Breast epithelium (tissue), 4 donors: Measurements from ENCODE around the gene ARHGDIA. TPM values are rescaled to one million over a fixed set of nuclear protein-coding genes. Genes with fewer than 3 reads are reported as not detected.
"Not testable (repeated sequence)": the region's sequence is repeated elsewhere in the genome, so short reads cannot be mapped to it uniquely, and the experiment has no call there.

ENCODE experiments used
- DNase-seq, 2 donors: peaks; one replicate each; pipeline ENCODE4 v3.0.0-alpha.2; 2019; ENCODE audit warnings: low spot score in 2 of 2
- H3K27ac ChIP-seq, 2 donors: fragments of 200-600 bp; sonication (generic) in 1 of 2; one replicate each; pipeline ENCODE4 v1.5.1; 2016 to 2019; ENCODE audit warnings: mild to moderate bottlenecking in 1 of 2
- H3K27me3 ChIP-seq, 2 donors: fragments of 200-600 bp; sonication (generic) in 1 of 2; one replicate each; pipeline versions ENCODE4 v1.5.1 to v1.6.0; 2017 to 2019; ENCODE audit warnings: control low read depth in 1 of 2, mild to moderate bottlenecking in 1 of 2
- H3K36me3 ChIP-seq: fragments of 200-600 bp; one replicate; pipeline ENCODE4 v1.5.1; 2019
- H3K4me1 ChIP-seq, 2 donors: fragments of 200-600 bp; sonication (generic); one replicate each; pipeline ENCODE4 v1.5.1; 2016 to 2019; ENCODE audit warnings: control low read depth in 1 of 2
- H3K4me3 ChIP-seq, 3 donors: fragments of 200-600 bp; sonication (generic); 1 replicate in 2 of 3; 2 replicates in 1 of 3; pipeline ENCODE4 v1.5.1; 2016 to 2019; ENCODE audit warnings: mild to moderate bottlenecking in 3 of 3, moderate library complexity in 2 of 3
- H3K9me3 ChIP-seq, 2 donors: fragments of 200-600 bp; sonication (generic) in 1 of 2; one replicate each; pipeline ENCODE4 v1.5.1; 2016 to 2019; ENCODE audit warnings: control low read depth in 1 of 2
- POLR2A ChIP-seq: fragments of 450-650 bp; IDR thresholded peaks from one replicate; pipeline ENCODE4 v1.6.1; 2016; ENCODE audit warnings: antibody characterized with exemption, mild to moderate bottlenecking, moderate library complexity
- POLR2AphosphoS5 ChIP-seq, 3 donors: sonication (generic); formaldehyde crosslinking; IDR thresholded peaks; one replicate each; pipeline ENCODE4 v1.6.1; 2017; ENCODE audit warnings: antibody characterized with exemption in 3 of 3
- intact Hi-C: fragments of 100-400 bp; cut with DNase I; formaldehyde crosslinking; loops from one replicate; pipeline ENCODE4 v1.15.1; 2023; ENCODE audit warnings: low total_unique reads
- total RNA-seq, 3 donors: library from RNA; depleted of rRNA; stranded (reverse); fragments of >200 nt; gene quantifications; one replicate each; pipeline ENCODE4 v1.1.0, GENCODE V29; 2016
- TF ChIP-seq, protein P1 (sequence below), 3 donors: fragments of 450-650 bp; IDR thresholded peaks; one replicate each; pipeline ENCODE4 v1.5.1; 2016 to 2017; ENCODE audit warnings: antibody characterized with exemption in 3 of 3, mild to moderate bottlenecking in 3 of 3, moderate library complexity in 3 of 3

The ARHGDIA gene
- total RNA-seq, 3 donors from 2014 or later, result 67.0 to 135 (median 124) TPM

DNA sequence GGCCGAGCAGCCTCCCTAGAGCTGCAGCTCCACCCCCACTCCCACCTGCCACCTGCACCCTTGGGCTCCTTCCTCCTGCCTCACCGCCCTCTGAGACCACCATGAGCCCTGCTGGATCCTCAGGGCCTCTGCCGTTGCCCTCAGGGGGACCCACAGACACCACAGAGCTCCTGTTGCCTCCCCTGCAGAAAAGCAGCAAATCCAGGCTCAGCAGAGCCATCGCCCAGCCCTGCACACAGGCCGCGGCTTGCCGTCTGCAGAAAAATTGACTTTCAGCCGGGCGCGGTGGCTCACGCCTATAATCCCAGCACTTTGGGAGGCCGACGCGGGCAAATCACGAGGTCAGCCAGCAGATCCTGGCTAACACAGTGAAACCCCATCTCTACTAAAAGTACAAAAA is 29.3 kb downstream of the ARHGDIA start:
- Histone ChIP-seq H3K27me3 (no peaks in the 10 kb centered on the region), H3K9me3 (no peaks in the 10 kb centered on the region), H3K27ac (peak overlapping the region; percentile 83 to 90), H3K4me1 (peaks cover 0 to 4% of the 10 kb centered on the region in 2 donors), H3K4me3 (peak overlapping the region in 1 of 3 donors; percentile 47), H3K36me3 (peaks cover 3% of the 10 kb centered on the region)
- no peak for DNase-seq
- TF ChIP-seq POLR2A, result no peak
- TF ChIP-seq POLR2AphosphoS5 (IDR thresholded peaks at IDR 0.05), result no peak
- TF ChIP-seq, protein P1, sequence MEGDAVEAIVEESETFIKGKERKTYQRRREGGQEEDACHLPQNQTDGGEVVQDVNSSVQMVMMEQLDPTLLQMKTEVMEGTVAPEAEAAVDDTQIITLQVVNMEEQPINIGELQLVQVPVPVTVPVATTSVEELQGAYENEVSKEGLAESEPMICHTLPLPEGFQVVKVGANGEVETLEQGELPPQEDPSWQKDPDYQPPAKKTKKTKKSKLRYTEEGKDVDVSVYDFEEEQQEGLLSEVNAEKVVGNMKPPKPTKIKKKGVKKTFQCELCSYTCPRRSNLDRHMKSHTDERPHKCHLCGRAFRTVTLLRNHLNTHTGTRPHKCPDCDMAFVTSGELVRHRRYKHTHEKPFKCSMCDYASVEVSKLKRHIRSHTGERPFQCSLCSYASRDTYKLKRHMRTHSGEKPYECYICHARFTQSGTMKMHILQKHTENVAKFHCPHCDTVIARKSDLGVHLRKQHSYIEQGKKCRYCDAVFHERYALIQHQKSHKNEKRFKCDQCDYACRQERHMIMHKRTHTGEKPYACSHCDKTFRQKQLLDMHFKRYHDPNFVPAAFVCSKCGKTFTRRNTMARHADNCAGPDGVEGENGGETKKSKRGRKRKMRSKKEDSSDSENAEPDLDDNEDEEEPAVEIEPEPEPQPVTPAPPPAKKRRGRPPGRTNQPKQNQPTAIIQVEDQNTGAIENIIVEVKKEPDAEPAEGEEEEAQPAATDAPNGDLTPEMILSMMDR (IDR thresholded peaks at IDR 0.05), result no peak
- intact Hi-C loops, result no loop called here

DNA sequence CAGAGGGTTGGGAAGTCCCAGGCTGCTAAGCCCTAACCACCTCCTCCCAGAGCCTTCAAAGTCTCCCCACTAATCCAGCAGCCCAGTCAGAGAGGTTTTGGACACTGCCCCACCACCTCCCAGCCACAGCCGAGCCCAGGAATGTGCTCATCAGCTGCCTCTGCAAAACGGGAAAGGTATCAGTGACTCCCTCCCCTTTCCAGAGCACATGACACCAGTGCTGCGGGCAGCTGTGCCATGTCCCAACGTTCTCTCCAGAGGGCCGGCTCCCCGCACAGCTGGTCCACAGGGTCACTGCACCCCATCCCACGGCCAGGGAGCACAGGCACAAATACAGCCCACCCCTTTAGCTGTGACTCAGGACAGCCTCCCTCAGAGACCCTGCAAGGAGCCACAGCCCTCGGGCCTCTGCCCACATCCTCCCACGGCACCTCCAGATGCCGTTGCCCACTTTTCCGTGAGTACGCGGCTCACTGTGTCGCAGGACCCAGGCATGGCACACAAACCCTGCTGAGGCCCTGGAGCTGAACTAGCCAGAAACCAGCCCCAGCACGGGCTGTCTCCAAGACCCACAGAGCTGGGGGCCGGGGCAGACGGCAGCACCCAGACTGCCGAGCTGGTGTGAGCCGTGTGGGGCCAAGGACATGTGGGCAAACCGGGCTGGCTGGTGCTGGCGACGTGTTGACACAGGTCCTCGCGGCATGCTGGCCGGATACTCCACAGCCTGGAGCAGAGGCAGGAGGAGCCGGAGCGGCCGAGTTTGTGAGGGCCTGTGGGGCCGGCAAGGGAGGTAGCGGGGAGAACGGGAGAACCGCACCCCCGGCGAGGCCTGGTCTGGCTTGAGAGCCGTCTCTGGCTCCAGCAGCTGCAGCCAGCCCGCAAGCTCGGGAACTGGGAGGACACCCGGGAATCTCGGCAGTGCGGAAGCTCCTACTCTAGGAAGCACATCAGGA is 30.0 kb downstream of the ARHGDIA start:
- Histone ChIP-seq H3K36me3 (no peaks in the 10 kb centered on the region), H3K27ac (peak overlapping the region; percentile 83 to 90), H3K9me3 (no peaks in the 10 kb centered on the region), H3K27me3 (no peaks in the 10 kb centered on the region), H3K4me3 (peak overlapping the region in 2 of 3 donors; percentile 20 to 47), H3K4me1 (peaks cover 0 to 4% of the 10 kb centered on the region in 2 donors)
- peak; percentile 83 to 87 for DNase-seq
- TF ChIP-seq POLR2A (no peak), POLR2AphosphoS5 (IDR thresholded peaks at IDR 0.05) (peak in 1 of 3 donors; percentile 37)
- TF ChIP-seq, protein P1 (IDR thresholded peaks at IDR 0.05), result no peak
- intact Hi-C loops, result no loop called here

DNA sequence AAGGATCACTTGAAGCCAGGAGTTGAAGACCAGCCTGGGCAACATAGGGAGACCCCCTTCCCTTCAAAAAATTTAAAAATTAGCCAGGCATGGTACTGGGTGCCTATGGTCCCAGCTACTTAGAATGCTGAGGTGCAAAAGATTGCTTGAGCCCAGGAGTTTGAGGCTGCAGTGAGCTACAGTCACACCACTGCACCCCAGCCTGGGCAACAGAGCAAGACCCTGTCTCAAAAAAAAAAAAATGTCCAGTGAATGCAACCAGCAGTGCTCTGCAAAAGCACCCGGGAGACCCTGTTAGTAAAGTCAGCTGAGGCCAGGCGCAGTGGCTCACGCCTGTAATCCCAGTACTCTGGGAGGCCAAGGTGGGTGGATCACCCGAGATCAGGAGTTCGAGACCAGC is 31.1 kb downstream of the ARHGDIA start:
- H3K4me1 ChIP-seq, H3K4me3 ChIP-seq, H3K27me3 ChIP-seq, intact Hi-C loops, H3K9me3 ChIP-seq, DNase-seq, H3K36me3 ChIP-seq: not testable (repeated sequence)
- peak overlapping the region; percentile 83 to 90 for H3K27ac ChIP-seq

DNA sequence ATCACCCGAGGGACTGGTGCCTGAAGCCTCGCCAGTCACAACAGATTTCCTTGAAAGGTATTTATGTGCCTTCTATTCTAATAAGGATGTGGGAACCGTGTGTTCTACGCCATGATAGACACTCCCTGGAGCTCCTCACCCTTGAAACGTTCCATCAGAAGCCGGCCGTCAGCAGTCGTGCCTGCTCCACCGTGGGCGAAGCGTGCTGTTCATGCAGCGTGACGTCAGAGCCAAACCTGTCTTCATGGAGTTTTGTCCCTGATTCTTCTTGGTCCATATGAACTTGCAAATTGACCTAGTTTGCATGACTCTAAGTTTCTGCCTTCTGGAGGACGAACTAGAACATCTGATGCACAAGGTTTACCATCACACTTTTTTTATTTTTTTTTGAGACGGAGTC is 31.8 kb downstream of the ARHGDIA start:
- Histone ChIP-seq H3K27ac (peak overlapping the region in 1 of 2 donors; percentile 14), H3K4me3 (no peak overlapping the region), H3K36me3 (no peaks in the 10 kb centered on the region), H3K27me3 (no peaks in the 10 kb centered on the region), H3K4me1 (peaks cover 0 to 4% of the 10 kb centered on the region in 2 donors), H3K9me3 (no peaks in the 10 kb centered on the region)
- intact Hi-C loops, result no loop called here
- TF ChIP-seq, protein P1 (IDR thresholded peaks at IDR 0.05), result no peak
- TF ChIP-seq POLR2AphosphoS5 (IDR thresholded peaks at IDR 0.05) (no peak), POLR2A (no peak)
- no peak for DNase-seq

DNA sequence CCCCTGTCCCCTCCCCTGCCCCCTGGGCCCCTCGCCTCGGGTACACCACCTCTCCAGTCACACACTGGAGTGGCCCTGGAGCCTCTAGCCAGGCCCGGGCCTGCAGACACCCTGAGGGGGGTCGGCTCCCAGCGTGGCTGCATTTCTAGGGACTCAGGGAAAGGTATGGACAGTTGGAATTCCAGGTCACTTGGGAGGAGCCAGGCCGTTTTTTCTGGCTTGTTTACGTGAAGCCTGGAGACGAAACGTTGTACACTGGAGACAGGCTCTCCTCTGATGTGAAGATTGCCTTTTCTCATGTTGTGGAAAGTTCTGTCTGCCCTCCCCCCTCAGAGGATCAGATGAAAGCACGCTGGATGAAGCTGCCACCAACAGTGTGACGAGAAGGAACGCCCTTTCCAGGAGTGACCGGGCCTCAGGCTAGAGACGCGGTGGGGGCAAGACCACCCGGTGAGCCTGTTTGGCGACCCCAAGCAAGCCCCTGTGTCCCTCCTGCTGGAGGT is 32.3 kb downstream of the ARHGDIA start:
- Histone ChIP-seq H3K27me3 (no peaks in the 10 kb centered on the region), H3K4me1 (peaks cover 3 to 4% of the 10 kb centered on the region in 2 donors), H3K9me3 (no peaks in the 10 kb centered on the region), H3K4me3 (no peak overlapping the region), H3K36me3 (no peaks in the 10 kb centered on the region), H3K27ac (peak overlapping the region in 1 of 2 donors; percentile 14)
- intact Hi-C loops, result no loop called here
- TF ChIP-seq, protein P1 (IDR thresholded peaks at IDR 0.05), result no peak
- TF ChIP-seq POLR2A, result no peak
- TF ChIP-seq POLR2AphosphoS5 (IDR thresholded peaks at IDR 0.05), result no peak
- DNase-seq, result no peak
